Suprapubic skin (tissue), 4 donors: ENCODE results near the gene SLTM. TPM values are rescaled to one million over a fixed set of nuclear protein-coding genes. Genes with fewer than 3 reads are reported as not detected.

Experiments used
- DNase-seq, 2 donors: peaks; one replicate each; pipeline ENCODE4 v3.0.0-alpha.2; 2019; ENCODE audit warnings: low spot score in 2 of 2
- H3K27ac ChIP-seq: fragments of 200-600 bp; sonication (generic); one replicate; pipeline ENCODE4 v1.5.1; 2019
- H3K27me3 ChIP-seq: fragments of 200-600 bp; sonication (generic); one replicate; pipeline ENCODE4 v1.5.1; 2019
- H3K36me3 ChIP-seq: fragments of 200-600 bp; sonication (generic); one replicate; pipeline ENCODE4 v1.5.1; 2019
- H3K4me1 ChIP-seq: fragments of 200-600 bp; sonication (generic); one replicate; pipeline ENCODE4 v1.5.1; 2019
- H3K4me3 ChIP-seq: fragments of 200-600 bp; sonication (generic); one replicate; pipeline ENCODE4 v1.5.1; 2019; ENCODE audit warnings: mild to moderate bottlenecking
- H3K9me3 ChIP-seq: fragments of 200-600 bp; sonication (generic); one replicate; pipeline ENCODE4 v1.5.1; 2019
- EP300 ChIP-seq: sonication (generic); formaldehyde crosslinking; IDR thresholded peaks from one replicate; pipeline ENCODE4 v1.6.1; 2017; ENCODE audit warnings: antibody characterized with exemption
- POLR2A ChIP-seq, 2 donors: fragments of 450-650 bp; IDR thresholded peaks; one replicate each; pipeline ENCODE4 v1.6.1; 2017; ENCODE audit warnings: antibody characterized with exemption in 2 of 2, mild to moderate bottlenecking in 2 of 2, moderate library complexity in 2 of 2
- POLR2AphosphoS5 ChIP-seq, 3 donors: sonication (generic); formaldehyde crosslinking; IDR thresholded peaks; one replicate each; pipeline ENCODE4 v1.6.1; 2017; ENCODE audit warnings: antibody characterized with exemption in 3 of 3
- WGBS: methylation state at CpG from one replicate; pipeline ENCODE4 v1.1.5; 2018; 5-methylcytosine and 5-hydroxymethylcytosine counted together
- total RNA-seq, 4 donors: library from RNA; depleted of rRNA; stranded (reverse); fragments of >200 nt; gene quantifications; one replicate each; pipeline ENCODE4 v1.1.0, GENCODE V29; 2016
- TF ChIP-seq, protein P1 (sequence below), 2 donors: fragments of 200-600 bp in 1 of 2; fragments of 450-650 bp in 1 of 2; sonication (generic) in 1 of 2; IDR thresholded peaks; one replicate each; pipeline ENCODE4 v1.5.1; 2016 to 2019; ENCODE audit warnings: antibody characterized with exemption in 2 of 2, mild to moderate bottlenecking in 1 of 2, moderate library complexity in 1 of 2

The SLTM gene
- total RNA-seq, 4 donors from 2014 or later, result 73.2 to 213 (median 98.0) TPM

DNA sequence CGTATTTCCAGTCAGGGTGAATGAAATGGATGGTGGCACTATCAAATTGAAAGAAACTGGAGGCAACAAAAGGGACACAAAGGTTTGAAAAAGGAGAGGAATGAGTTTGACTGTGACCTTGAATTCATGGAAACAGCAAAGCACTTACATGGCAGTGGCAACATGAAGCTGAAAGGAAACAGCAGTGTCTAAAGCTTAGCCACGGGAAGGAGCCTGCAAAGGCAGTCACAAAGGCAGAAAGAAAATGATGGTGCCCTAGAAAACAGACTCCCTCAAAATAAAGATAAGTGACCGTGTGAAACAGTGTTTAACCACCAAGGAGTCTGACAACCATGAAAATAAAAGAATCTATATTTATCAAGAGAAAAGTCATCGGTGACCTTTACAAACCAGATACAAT is 51.2 kb downstream of the SLTM start:
- Histone ChIP-seq H3K4me1 (no peaks in the 10 kb centered on the region), H3K27me3 (no peaks in the 10 kb centered on the region), H3K4me3 (no peak overlapping the region), H3K27ac (no peak overlapping the region), H3K9me3 (no peaks in the 10 kb centered on the region), H3K36me3 (peaks cover 99% of the 10 kb centered on the region)
- 89% methylated on average over 4 of the region's 4 CpGs for WGBS
- DNase-seq, result no peak
- TF ChIP-seq POLR2A (IDR thresholded peaks at IDR 0.05) (no peak), EP300 (no peak)

DNA sequence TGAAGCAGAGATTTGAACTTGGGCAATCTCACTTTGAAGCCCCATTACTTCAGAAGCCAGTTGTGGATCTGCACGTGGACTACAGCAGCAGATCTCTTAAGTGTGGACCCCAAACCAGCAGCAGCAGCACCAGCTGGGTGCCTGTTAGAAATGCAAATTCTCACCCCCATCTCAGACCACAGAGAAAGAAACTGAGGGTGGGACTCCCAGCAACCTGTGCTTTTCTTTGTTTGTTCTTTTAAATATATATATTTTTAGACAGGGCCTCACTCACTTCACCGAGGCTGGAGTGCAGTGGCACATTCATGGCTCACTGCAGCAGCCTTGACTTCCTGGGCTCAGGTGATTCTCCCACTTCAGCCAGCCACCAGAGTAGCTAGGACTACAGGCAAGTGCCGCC is 53.2 kb downstream of the SLTM start:
- Histone ChIP-seq H3K4me1 (no peaks in the 10 kb centered on the region), H3K9me3 (no peaks in the 10 kb centered on the region), H3K4me3 (no peak overlapping the region), H3K27me3 (no peaks in the 10 kb centered on the region), H3K27ac (no peak overlapping the region), H3K36me3 (peaks cover 82% of the 10 kb centered on the region)
- TF ChIP-seq EP300, result no peak
- no peak for DNase-seq
- WGBS, result 96% methylated on average over 3 of the region's 3 CpGs

DNA sequence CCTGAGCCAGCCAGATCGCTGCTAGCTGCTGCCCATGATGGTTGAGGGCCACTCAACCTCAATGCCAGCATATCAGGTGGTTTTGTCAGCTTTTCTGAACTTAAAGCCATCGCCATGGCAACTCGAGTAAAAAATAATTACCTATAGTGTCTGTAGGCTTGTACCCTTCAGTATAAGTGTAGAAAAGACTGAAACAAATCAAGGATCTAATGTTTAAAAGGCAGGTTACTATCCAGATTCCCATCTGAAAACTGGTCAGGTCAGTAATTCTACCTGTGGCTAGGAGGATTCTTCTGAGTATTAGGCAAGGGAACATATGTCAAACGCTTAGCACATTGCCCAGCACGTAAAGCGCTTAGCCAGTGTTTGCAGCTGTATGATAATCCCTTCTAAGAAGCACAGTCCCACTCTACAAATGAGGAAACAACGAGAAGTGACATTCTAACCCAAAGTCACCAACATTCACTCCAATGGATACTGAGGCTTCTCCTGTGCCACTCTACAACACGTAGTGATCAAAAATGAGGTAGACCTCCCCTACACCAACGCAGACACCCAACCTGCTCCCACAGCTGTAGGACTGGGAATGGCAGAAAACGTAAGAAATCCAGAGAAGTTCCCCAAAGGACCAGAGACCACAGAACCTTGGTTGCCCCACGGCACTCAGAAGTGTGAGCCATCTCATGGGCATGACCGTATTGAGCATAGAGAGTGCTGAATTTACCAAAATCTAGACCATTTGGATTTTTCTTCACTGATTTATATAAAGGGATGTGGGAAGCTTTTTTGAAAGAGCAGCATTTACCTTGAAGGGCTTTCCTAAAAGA is 55.3 kb downstream of the SLTM start:
- TF ChIP-seq POLR2AphosphoS5 (IDR thresholded peaks at IDR 0.05) (no peak), POLR2A (IDR thresholded peaks at IDR 0.05) (no peak), EP300 (no peak)
- TF ChIP-seq, protein P1, sequence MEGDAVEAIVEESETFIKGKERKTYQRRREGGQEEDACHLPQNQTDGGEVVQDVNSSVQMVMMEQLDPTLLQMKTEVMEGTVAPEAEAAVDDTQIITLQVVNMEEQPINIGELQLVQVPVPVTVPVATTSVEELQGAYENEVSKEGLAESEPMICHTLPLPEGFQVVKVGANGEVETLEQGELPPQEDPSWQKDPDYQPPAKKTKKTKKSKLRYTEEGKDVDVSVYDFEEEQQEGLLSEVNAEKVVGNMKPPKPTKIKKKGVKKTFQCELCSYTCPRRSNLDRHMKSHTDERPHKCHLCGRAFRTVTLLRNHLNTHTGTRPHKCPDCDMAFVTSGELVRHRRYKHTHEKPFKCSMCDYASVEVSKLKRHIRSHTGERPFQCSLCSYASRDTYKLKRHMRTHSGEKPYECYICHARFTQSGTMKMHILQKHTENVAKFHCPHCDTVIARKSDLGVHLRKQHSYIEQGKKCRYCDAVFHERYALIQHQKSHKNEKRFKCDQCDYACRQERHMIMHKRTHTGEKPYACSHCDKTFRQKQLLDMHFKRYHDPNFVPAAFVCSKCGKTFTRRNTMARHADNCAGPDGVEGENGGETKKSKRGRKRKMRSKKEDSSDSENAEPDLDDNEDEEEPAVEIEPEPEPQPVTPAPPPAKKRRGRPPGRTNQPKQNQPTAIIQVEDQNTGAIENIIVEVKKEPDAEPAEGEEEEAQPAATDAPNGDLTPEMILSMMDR (IDR thresholded peaks at IDR 0.05), result no peak
- WGBS, result 93% methylated on average over 12 of the region's 12 CpGs
- no peak overlapping the region for H3K4me3 ChIP-seq

DNA sequence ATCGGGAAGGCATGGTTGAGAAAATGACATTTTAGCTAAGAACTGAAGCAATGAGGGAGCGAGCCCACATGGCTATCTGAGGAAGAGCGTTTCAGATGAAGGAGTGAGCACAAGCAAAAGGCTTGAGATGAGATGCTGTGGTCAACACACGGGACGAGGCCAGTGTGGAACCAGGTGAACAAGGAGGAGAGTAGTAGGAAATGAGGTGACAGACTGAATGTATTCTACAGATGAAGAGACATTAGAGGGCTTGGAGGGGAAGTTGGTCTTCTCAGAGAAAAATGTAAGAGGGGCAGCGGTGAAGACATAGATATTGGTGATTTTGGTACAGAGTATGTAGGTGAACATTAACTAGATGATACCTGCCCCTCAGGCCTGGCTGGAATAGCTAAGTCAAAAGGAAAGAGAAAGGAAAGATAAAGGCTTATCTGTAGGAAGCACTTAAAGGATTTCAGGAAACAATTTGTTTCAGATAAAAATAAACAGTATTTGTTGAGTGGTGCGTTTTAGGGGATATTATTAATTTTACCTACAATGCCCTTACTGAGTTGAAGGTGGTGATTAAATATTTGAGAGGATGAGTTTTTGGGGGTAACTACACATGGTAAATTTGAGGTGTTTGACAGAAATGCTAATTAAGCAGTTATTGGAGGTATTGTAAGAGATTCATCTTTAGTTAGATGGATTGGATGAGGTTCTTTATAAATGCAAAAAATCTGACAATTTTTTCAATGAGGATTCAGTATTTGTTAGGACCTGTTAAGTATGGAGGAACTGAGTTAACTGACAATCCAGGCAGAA is 57.0 kb downstream of the SLTM start:
- TF ChIP-seq POLR2AphosphoS5 (IDR thresholded peaks at IDR 0.05), result no peak
- no peak for TF ChIP-seq POLR2A (IDR thresholded peaks at IDR 0.05)
- TF ChIP-seq, protein P1 (IDR thresholded peaks at IDR 0.05), result no peak
- TF ChIP-seq EP300, result no peak
- Histone ChIP-seq H3K27me3 (no peaks in the 10 kb centered on the region), H3K36me3 (peaks cover 44% of the 10 kb centered on the region), H3K4me3 (no peak overlapping the region), H3K27ac (no peak overlapping the region), H3K4me1 (no peaks in the 10 kb centered on the region), H3K9me3 (no peaks in the 10 kb centered on the region)
- DNase-seq, result no peak
- WGBS, result 87% methylated on average over 7 of the region's 7 CpGs

More for the DNA sequence above, 55.3 kb downstream of the SLTM start:
- Histone ChIP-seq H3K9me3 (no peaks in the 10 kb centered on the region), H3K27ac (no peak overlapping the region), H3K4me1 (no peaks in the 10 kb centered on the region), H3K36me3 (peaks cover 61% of the 10 kb centered on the region), H3K27me3 (no peaks in the 10 kb centered on the region)
- DNase-seq, result no peak

DNA sequence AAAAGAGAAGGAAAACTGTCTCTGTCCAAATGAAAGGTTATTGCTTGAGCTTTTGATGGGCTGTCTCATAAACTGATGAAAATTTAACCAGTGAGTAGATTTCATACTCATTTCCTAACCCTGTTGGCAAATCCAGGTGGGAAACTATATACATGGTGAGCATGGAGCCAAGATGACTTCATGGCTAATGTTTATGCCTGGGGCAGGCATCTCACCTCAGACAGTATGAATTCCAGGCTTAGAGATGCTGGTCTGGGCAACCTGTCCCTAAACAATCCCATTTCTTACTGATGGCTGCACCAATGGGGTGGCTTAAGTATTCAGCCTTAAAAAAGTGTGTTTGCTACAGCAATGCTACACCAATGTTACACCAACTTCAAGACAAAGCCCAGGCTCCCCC is 58.1 kb downstream of the SLTM start:
- TF ChIP-seq, protein P1 (IDR thresholded peaks at IDR 0.05), result no peak
- TF ChIP-seq POLR2A (IDR thresholded peaks at IDR 0.05) (no peak), EP300 (no peak), POLR2AphosphoS5 (IDR thresholded peaks at IDR 0.05) (no peak)
- Histone ChIP-seq H3K36me3 (peaks cover 32% of the 10 kb centered on the region), H3K27me3 (no peaks in the 10 kb centered on the region), H3K9me3 (no peaks in the 10 kb centered on the region), H3K4me1 (no peaks in the 10 kb centered on the region), H3K4me3 (no peak overlapping the region), H3K27ac (no peak overlapping the region)
- DNase-seq, result no peak

DNA sequence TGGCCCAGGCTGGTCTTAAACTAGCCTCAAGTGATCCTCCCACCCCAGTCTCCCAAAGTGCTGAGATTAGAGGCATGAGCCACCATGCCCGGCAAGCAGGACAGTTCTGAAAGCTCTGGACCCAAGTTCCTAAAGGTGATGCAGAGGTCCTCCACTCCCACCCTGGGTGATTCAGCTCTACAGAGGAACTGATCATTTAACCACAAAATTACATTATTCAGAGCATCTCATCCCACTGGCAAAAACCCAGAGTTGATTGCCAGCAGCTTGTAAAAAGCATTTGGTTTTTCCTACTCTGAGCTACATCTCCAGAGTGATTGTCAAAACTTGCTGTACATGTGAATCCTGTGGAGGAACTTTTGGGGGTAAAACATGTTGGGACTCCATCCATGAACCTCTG is 60.2 kb downstream of the SLTM start:
- peaks cover 12% of the 10 kb centered on the region for H3K36me3 ChIP-seq
- no peak for DNase-seq
- H3K4me3 ChIP-seq, result no peak overlapping the region
- no peaks in the 10 kb centered on the region for H3K4me1 ChIP-seq
- H3K9me3 ChIP-seq, result no peaks in the 10 kb centered on the region
- TF ChIP-seq POLR2A (IDR thresholded peaks at IDR 0.05) (no peak), EP300 (no peak), POLR2AphosphoS5 (IDR thresholded peaks at IDR 0.05) (no peak)
- TF ChIP-seq, protein P1 (IDR thresholded peaks at IDR 0.05), result no peak
- 75% methylated on average over 1 of the region's 1 CpG for WGBS
- H3K27ac ChIP-seq, result no peak overlapping the region
- H3K27me3 ChIP-seq, result no peaks in the 10 kb centered on the region
